ENCODE data around the gene MMRN1.

GRCh38 chr4:89860971-89861370 is 33.7 kb upstream of the MMRN1 start:
- TF ChIP-seq CTCF (tag by site-specific recombination; IDR thresholded peaks at IDR 0.05) (no peak), ZBTB7A (tag by site-specific recombination; IDR thresholded peaks at IDR 0.05; ENCODE audit: low read depth) (no peak), ZNF292 (tag by site-specific recombination; IDR thresholded peaks at IDR 0.05; ENCODE audit: borderline replicate concordance, low read depth) (no peak), ZNF76 (tag by site-specific recombination; IDR thresholded peaks at IDR 0.05; ENCODE audit: borderline replicate concordance, low read depth) (no peak), ZNF580 (tag by site-specific recombination; IDR thresholded peaks at IDR 0.05) (no peak), ZNF24 (tag by site-specific recombination; IDR thresholded peaks at IDR 0.05) (no peak), ZNF274 (IDR thresholded peaks at IDR 0.05; ENCODE audit: low read length) (no peak), ZNF274 (tag by site-specific recombination; IDR thresholded peaks at IDR 0.05; ENCODE audit: borderline replicate concordance) (no peak), ZNF521 (tag by site-specific recombination; IDR thresholded peaks at IDR 0.05) (no peak), TRIM28 (IDR thresholded peaks at IDR 0.05; ENCODE audit: borderline replicate concordance, low read length) (no peak), ZNF155 (tag by site-specific recombination; IDR thresholded peaks at IDR 0.05) (no peak)
